HG03378 (cell line): Measurements from ENCODE around the gene GPATCH2.
A peak's percentile ranks its signal among the peaks of the same experiment; 100 is the strongest.

ENCODE experiments used
- ATAC-seq: cut with Tn5 transposase; IDR thresholded peaks from one replicate; pipeline ENCODE4 v1.9.1; 2021; ENCODE audit warnings: mild to moderate bottlenecking, moderate library complexity; ENCODE audit not compliant: unreplicated experiment

GPATCH2 gene

GRCh38 chr1:217630711-217631591 lies at the start of gene GPATCH2, which contains the start of gene SPATA17:
Gene GPATCH2, minus strand, starts transcription at chr1:217631090. Its CDS starts 119 bp downstream, at chr1:217630971.
Gene SPATA17, plus strand, starts transcription at chr1:217631344. Its CDS starts 35 bp downstream, at chr1:217631379.
- peak; percentile 97 for ATAC-seq

- no peak for ATAC-seq
Measured at GRCh38 chr1:217674028-217674729, 43.3 kb upstream of the GPATCH2 start.

DNA sequence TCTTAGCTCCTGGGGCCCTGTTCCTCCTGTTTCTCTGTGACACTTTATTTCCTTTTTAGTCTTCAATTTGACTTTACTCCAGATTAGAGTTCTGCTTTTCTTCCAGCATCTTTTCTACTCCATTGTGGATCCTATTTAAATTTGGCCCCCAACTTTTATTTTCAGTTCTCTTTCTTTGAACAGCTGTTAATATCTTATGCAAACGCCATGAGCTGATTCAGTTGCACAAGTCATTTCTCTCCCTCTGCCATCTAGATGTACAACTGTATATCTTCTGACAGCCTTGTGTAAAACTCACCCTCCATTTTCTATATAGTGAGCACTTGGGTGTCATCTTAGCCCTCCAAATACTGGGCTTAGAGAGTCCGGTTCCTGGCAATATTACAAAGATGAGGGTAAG lies 42.5 kb upstream of the GPATCH2 start:
- no peak for ATAC-seq

DNA sequence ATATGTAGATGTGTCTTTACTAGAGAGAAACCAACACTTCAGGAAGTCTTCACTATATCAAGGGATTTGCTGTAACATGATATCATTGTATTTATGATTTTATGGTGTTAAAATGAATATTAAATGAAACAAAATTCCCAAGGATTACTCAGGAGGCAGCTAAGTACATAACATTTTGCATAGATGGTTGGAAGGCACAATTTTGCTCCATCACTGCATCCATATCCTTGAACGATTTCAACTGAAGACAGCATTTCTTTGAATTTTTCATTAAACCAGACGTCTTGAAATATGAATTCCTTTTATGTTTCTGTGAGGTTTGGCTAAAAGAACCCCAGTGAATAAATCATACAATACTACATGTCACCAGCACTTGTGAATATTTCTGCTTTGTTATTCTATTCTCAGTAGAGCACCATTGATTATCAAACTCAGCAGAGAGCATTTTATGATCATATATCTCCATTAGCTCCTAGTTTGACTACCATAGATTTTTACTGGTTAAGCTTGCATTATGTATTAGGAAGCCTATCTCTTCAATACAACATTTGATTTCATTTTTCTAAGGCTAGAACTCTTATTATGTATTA lies 37.6 kb upstream of the GPATCH2 start:
- no peak for ATAC-seq

DNA sequence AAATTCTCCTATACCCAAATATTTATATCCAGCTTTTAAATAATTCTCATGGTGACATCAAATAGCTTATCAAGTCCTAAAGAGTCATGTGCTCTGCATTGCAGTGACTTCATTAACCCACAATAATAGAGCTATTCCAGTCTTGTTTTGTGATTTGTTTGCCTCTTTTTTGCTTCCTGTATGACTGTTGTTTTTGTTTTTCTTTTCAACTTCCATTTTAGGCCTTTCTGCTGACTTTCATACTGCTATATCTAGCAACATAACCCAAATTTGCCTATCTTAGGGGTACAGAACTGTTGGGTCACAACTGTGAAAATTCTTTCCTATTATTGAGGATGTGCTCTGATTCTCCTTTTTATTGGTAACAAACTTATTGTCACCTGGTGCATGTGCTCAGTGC lies 30.5 kb upstream of the GPATCH2 start:
- ATAC-seq = no peak

DNA sequence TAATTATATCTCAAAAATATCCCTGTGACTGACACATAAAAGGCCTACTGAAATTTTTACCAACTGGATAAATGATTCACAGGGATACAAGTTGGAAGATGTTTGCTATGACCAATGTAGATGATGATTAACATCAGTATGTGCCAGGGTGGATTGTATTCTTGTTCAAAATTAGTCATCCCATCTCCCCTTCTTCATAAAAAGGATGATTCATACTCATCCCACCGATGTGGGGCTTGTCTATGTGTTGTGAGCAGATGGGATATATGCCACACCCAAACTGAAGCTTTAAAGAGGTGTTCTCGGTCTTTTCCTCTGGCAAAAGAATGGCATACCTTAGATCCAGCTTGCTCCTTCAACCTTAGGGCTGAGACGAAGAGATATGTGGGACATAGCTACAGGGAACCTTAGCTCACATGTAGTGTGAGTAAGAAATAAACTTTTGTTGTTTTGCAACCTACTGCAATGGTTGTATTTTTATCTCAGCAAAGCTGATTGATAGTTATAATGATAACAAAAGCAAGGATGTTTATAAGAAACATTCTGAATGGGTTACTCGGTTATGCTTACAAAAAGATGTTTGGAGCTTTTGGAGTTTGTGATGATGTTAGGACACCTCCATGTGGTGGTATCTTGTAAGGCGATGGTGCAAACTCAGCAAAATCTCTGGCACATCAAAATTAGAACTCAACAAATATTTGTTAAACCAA lies 29.6 kb upstream of the GPATCH2 start:
- ATAC-seq = peak; percentile 67

DNA sequence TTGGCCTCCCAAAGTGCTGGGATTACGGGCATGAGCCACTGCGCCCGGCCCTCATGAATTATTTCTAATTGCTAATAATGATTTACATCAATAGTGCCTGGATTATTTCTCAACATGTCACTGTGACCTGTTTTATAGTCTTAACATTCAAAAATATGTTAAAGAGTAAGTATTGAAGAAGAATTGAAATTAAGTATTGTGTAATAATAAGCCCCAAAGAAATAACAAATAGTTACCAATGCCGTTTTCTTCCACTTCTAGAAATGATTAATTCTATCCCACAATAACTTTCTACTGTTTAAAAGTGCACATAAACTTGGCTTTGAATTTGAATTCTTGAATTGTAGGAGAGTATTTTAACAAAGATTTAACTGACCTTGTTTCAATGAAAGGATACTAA lies 19.8 kb upstream of the GPATCH2 start:
- ATAC-seq = no peak

GRCh38 chr1:217647791-217648190 lies 16.9 kb upstream of the GPATCH2 start:
- ATAC-seq = no peak

DNA sequence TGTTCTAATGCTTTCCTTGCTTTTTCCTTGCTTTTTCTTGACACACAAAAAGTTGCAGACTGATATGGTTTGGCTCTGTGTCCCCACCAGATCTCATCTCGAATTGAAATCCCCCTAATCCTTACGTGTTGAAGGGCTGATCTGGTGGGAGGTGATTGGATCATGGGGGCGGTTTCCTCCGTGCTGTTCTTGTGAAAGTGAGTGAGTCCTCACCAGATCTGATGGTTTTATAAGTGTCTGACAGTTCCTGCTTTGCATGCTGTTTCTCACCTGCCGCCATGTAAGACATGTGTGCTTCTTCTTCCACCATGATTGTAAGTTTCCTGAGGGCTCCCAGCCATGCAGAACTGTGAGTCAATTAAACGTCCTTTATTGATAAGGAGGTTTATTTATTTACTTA lies 11.6 kb upstream of the GPATCH2 start:
- ATAC-seq = no peak

DNA sequence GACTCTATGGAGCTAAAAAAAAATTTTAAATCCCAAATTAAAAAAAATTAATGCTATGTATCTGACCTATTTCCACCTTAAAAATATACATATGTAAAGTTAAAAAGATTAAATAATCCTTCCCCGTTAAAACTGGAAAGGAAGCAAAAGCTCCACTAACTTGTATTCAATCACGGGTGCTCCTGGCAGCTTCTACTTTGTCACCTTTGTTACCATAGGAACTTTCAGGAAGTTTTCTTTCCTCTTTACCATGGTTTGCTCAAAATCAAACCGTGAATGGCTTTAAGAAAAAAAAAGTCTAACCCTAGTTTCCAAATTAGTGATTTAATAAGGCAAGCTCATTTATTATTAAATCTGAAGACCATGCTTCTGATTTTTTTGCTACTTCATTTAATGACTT lies 3.5 kb downstream of the GPATCH2 start:
- no peak for ATAC-seq

GRCh38 chr1:217626321-217626720 lies 4.6 kb downstream of the GPATCH2 start:
- no peak for ATAC-seq

- ATAC-seq = no peak
Measured at GRCh38 chr1:217622042-217622441, 8.8 kb downstream of the GPATCH2 start.

DNA sequence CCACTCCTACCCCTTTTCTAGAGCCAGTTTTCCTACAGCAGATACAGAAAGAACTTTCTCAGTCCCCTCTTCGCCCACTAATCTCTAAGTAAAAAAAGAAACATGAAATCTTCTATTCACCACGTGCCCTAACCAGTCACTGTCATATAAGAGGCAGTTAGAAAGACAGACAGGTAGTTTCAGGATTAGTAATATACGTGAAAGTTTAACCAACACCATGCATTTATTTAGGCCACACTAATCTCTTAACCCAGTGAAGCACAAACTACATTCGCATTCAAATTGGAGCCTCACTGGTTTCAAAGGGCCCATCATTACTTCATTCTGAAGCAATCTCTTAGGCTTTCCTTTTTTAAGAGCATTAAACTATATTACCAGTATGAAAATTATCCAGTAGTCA lies 10.1 kb downstream of the GPATCH2 start:
- peak; percentile 100 for ATAC-seq

- no peak for ATAC-seq
Measured at GRCh38 chr1:217617126-217617525, 13.8 kb downstream of the GPATCH2 start.

GRCh38 chr1:217614200-217614712 lies 16.6 kb downstream of the GPATCH2 start:
- no peak for ATAC-seq

DNA sequence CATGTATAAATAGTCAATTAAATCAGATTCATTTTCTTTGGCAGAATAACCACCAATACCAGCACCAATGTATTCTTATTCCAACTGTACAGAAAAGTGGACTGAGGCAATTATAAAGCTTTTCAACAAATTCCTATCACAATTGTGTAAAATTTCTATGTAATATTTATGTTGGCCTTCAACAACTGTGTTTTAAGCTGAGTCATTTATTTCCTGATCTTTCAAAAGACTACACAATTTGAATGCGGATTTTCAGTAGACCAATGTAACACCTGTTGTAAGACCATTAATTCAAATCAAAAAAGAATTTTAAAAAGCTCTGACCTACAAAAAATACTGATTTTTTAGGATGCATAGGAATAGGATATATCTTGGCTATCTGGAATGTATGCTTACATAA lies 25.5 kb downstream of the GPATCH2 start:
- no peak for ATAC-seq

- ATAC-seq = no peak
Measured at GRCh38 chr1:217602380-217602779, 28.5 kb downstream of the GPATCH2 start.

DNA sequence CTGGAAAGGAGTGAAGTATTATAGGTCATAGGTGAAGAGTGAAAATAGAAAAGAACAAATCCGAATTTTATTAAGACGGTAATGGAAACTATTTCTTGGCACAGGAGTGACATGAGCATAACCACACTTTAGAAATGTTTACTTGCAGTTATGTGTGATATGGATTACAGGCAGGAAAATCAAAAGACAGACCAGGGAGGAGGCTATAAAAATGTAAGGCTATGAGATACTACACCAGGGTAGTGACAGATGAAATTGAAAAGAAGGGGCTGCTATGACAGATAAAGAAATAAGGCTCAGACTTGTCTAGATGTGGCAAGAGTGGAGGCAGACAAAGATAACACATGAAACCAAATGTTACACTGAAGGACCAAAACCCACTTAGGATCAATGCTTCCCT lies 31.7 kb downstream of the GPATCH2 start:
- no peak for ATAC-seq

DNA sequence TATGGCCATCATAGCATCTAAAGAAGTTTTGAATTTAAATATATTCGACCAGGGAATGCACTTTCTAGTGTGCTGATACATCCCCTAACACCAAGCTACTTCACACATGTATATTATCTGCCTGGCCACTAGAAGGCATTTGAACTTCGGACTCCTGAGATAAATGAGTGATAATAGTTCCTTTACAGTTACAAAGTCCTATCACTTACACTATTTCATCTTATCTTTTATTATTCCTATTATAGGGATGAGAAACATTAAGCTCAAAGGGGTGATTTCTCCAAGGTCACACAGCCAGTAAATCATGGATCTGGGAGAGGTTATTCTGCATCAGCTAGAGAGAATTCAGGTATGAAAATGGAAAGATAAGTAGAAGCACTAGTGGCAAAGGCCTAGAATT lies 40.3 kb downstream of the GPATCH2 start:
- ATAC-seq = no peak

- ATAC-seq = no peak
Measured at GRCh38 chr1:217586586-217586985, 44.3 kb downstream of the GPATCH2 start.

DNA sequence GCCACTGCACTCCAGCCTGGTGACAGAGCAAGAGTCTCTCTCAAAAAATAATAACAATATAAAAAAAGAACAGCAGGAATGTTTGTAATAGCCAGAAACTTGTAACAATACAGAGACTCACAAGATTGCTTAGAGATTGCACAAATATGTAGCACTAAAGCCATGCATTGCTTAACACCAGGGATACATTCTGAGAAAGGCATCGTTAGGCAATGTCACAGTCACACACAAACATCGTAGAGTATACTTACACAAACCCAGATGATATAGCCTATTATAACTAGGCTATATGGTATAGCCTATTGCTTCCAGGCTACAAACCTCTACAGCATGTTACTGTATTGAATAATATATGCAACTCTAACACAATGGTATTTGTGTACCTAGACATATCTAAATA lies 45.3 kb downstream of the GPATCH2 start:
- no peak for ATAC-seq
